ES-I3 (cell line): ENCODE measurements around the gene PACSIN2.
"Not testable (repeated sequence)": the region's sequence is repeated elsewhere in the genome, so short reads cannot be mapped to it uniquely, and the experiment has no call there.

Source experiments
- H3K36me3 ChIP-seq: 2 replicates; pipeline ENCODE4 v1.6.1; 2013; ENCODE audit warnings: mild to moderate bottlenecking, low read length, control low read depth, moderate library complexity; ENCODE audit not compliant: insufficient read depth
- H3K4me1 ChIP-seq: 2 replicates; pipeline ENCODE4 v1.6.1; 2013; ENCODE audit warnings: mild to moderate bottlenecking, control low read depth, low read length; ENCODE audit not compliant: insufficient read depth
- H3K9ac ChIP-seq: 2 replicates; pipeline ENCODE4 v1.6.1; 2013; ENCODE audit warnings: low read depth, mild to moderate bottlenecking, low read length, moderate library complexity
- H3K9me3 ChIP-seq: 2 replicates; pipeline ENCODE4 v1.6.1; 2013; ENCODE audit warnings: mild to moderate bottlenecking, low read length, moderate library complexity; ENCODE audit not compliant: control insufficient read depth, insufficient read depth

Gene PACSIN2

GRCh38 chr22:42959576-42960509 lies 55.1 kb downstream of the PACSIN2 start:
- Histone ChIP-seq H3K9me3 (no peaks in the 10 kb centered on the region), H3K9ac (no peak overlapping the region; the same call in 1 of the 2 replicates), H3K36me3 (no peaks in the 10 kb centered on the region; the same call in 1 of the 2 replicates), H3K4me1 (peaks cover 47% of the 10 kb centered on the region)

GRCh38 chr22:42958937-42959336 lies 56.0 kb downstream of the PACSIN2 start:
- Histone ChIP-seq H3K9me3 (no peaks in the 10 kb centered on the region), H3K36me3 (no peaks in the 10 kb centered on the region), H3K4me1 (peaks cover 41% of the 10 kb centered on the region), H3K9ac (no peak overlapping the region)

- Histone ChIP-seq H3K9ac (no peak overlapping the region), H3K36me3 (no peaks in the 10 kb centered on the region), H3K4me1 (peaks cover 31% of the 10 kb centered on the region), H3K9me3 (no peaks in the 10 kb centered on the region)
Observed at GRCh38 chr22:42957958-42958357, 57.0 kb downstream of the PACSIN2 start.

GRCh38 chr22:42957544-42957943 lies 57.4 kb downstream of the PACSIN2 start:
- Histone ChIP-seq H3K9ac (no peak overlapping the region), H3K9me3 (no peaks in the 10 kb centered on the region), H3K4me1 (peaks cover 28% of the 10 kb centered on the region), H3K36me3 (no peaks in the 10 kb centered on the region)

GRCh38 chr22:42955848-42956247 lies 59.1 kb downstream of the PACSIN2 start:
- Histone ChIP-seq H3K4me1 (peaks cover 26% of the 10 kb centered on the region), H3K9ac (no peak overlapping the region), H3K36me3 (no peaks in the 10 kb centered on the region), H3K9me3 (no peaks in the 10 kb centered on the region)

GRCh38 chr22:42955087-42955635 lies 59.8 kb downstream of the PACSIN2 start:
- Histone ChIP-seq H3K9ac (no peak overlapping the region), H3K36me3 (no peaks in the 10 kb centered on the region), H3K4me1 (peaks cover 19% of the 10 kb centered on the region), H3K9me3 (no peaks in the 10 kb centered on the region)

GRCh38 chr22:42953751-42954150 lies 61.2 kb downstream of the PACSIN2 start:
- not testable (repeated sequence) for H3K36me3 ChIP-seq, H3K9ac ChIP-seq, H3K9me3 ChIP-seq
- H3K4me1 ChIP-seq: peaks cover 14% of the 10 kb centered on the region

- no peak overlapping the region for H3K9ac ChIP-seq
- H3K36me3 ChIP-seq: no peaks in the 10 kb centered on the region; the same call in 1 of the 2 replicates
- no peaks in the 10 kb centered on the region for H3K9me3 ChIP-seq
- peaks cover 32% of the 10 kb centered on the region for H3K4me1 ChIP-seq
Observed at GRCh38 chr22:42951093-42951710, 63.7 kb downstream of the PACSIN2 start.

- Histone ChIP-seq H3K9me3 (no peaks in the 10 kb centered on the region), H3K4me1 (peaks cover 42% of the 10 kb centered on the region), H3K36me3 (no peaks in the 10 kb centered on the region; the same call in 1 of the 2 replicates), H3K9ac (no peak overlapping the region)
Observed at GRCh38 chr22:42950281-42950680, 64.7 kb downstream of the PACSIN2 start.

GRCh38 chr22:42949159-42949558 lies 65.8 kb downstream of the PACSIN2 start:
- Histone ChIP-seq H3K4me1 (peaks cover 45% of the 10 kb centered on the region), H3K36me3 (no peaks in the 10 kb centered on the region; the same call in 1 of the 2 replicates), H3K9ac (no peak overlapping the region), H3K9me3 (no peaks in the 10 kb centered on the region)

- no peak overlapping the region for H3K9ac ChIP-seq
- no peaks in the 10 kb centered on the region for H3K9me3 ChIP-seq
- peaks cover 45% of the 10 kb centered on the region for H3K4me1 ChIP-seq
- no peaks in the 10 kb centered on the region; the same call in 1 of the 2 replicates for H3K36me3 ChIP-seq
Observed at GRCh38 chr22:42948294-42948693, 66.7 kb downstream of the PACSIN2 start.

- no peak overlapping the region for H3K9ac ChIP-seq
- no peaks in the 10 kb centered on the region for H3K9me3 ChIP-seq
- H3K4me1 ChIP-seq: peaks cover 45% of the 10 kb centered on the region
- no peaks in the 10 kb centered on the region; the same call in 1 of the 2 replicates for H3K36me3 ChIP-seq
Observed at GRCh38 chr22:42947211-42947990, 67.5 kb downstream of the PACSIN2 start.

- H3K4me1 ChIP-seq: peaks cover 45% of the 10 kb centered on the region
- no peak overlapping the region for H3K9ac ChIP-seq
- H3K36me3 ChIP-seq: no peaks in the 10 kb centered on the region; the same call in 1 of the 2 replicates
- H3K9me3 ChIP-seq: no peaks in the 10 kb centered on the region
Observed at GRCh38 chr22:42946546-42947198, 68.3 kb downstream of the PACSIN2 start.
